PC-9 (cell line): ENCODE data around the gene TBX21.

Experiments
- CTCF ChIP-seq: fragments of 200-600 bp; sonication (generic); conservative IDR thresholded peaks from 2 replicates; pipeline ENCODE4 v1.6.1; 2017; ENCODE audit warnings: mixed run types, antibody characterized with exemption, mild to moderate bottlenecking, moderate library complexity
- EZH2 ChIP-seq: fragments of 200-600 bp; sonication (generic); IDR thresholded peaks from 2 replicates; pipeline ENCODE4 v1.8.0; 2017; ENCODE audit warnings: antibody characterized with exemption, low read depth

DNA sequence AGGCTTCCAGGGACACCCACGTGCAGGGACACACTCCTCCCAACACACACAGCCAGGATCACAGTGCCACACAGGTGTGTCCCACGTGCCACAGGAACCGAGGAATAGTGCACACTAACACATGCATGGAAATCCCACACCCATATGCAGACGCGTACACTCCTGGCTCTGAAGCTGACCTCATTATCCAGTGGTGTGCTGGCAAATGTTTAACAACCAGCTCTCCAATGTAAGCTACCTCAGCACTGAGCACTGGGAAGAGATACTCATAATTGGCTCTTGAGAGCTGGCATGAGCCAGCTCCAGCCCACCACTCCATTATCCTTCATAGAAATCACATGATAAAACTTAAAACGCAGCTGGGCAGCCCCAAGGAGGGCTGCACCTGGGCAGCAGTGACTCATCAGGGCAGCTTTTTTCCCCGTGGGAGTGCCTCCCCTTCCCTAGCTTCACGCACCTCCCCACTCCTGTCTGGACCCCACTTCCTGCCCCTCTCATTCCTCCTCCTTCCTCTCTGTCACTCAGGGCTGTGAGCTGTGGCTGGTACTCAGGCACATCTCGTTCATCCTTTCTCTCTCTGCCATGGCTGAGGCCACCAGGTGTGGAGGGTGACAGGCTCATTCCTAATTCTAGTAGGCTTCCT lies 14.9 kb upstream of the TBX21 start:
- no peak for TF ChIP-seq CTCF
- TF ChIP-seq EZH2: no peak
